Measurements from ENCODE around the gene GPR173.

GPR173 gene

GRCh38 chrX:53048169-53049126 is at the start of gene GPR173:
Gene GPR173 (plus strand): TSS chrX:53048789. CDS start chrX:53076622, 27,833 bp downstream.
- DNase-seq = no peak

- DNase-seq = no peak
Observed at GRCh38 chrX:53000447-53001135, 48.0 kb upstream of the GPR173 start.

GRCh38 chrX:53001958-53002357 is 46.6 kb upstream of the GPR173 start:
- no peak for DNase-seq

GRCh38 chrX:53003111-53003510 is 45.5 kb upstream of the GPR173 start:
- no peak for DNase-seq

- no peak for DNase-seq
Observed at GRCh38 chrX:53004038-53004437, 44.6 kb upstream of the GPR173 start.

GRCh38 chrX:53004811-53005210 is 43.8 kb upstream of the GPR173 start:
- no peak for DNase-seq

GRCh38 chrX:53005327-53005726 is 43.3 kb upstream of the GPR173 start:
- no peak for DNase-seq

- no peak for DNase-seq
Observed at GRCh38 chrX:53009032-53009431, 39.6 kb upstream of the GPR173 start.

- no peak for DNase-seq
Observed at GRCh38 chrX:53013291-53013690, 35.3 kb upstream of the GPR173 start.

GRCh38 chrX:53018627-53019026 is 30.0 kb upstream of the GPR173 start:
- no peak for DNase-seq

- no peak for DNase-seq
Observed at GRCh38 chrX:53022381-53022780, 26.2 kb upstream of the GPR173 start.

GRCh38 chrX:53028678-53029077 is 19.9 kb upstream of the GPR173 start:
- no peak for DNase-seq

- DNase-seq = no peak
Observed at GRCh38 chrX:53031380-53031779, 17.2 kb upstream of the GPR173 start.

GRCh38 chrX:53036149-53036548 is 12.4 kb upstream of the GPR173 start:
- no peak for DNase-seq

GRCh38 chrX:53039236-53039635 is 9.4 kb upstream of the GPR173 start:
- DNase-seq = no peak

GRCh38 chrX:53044995-53045394 is 3.6 kb upstream of the GPR173 start:
- no peak for DNase-seq

- DNase-seq = no peak
Observed at GRCh38 chrX:53047228-53047627, 1.4 kb upstream of the GPR173 start.

- no peak for DNase-seq
Observed at GRCh38 chrX:53049127-53049517, 533 bp downstream of the GPR173 start.

GRCh38 chrX:53050841-53051240 is 2.3 kb downstream of the GPR173 start:
- DNase-seq = no peak

- DNase-seq = no peak
Observed at GRCh38 chrX:53055244-53055849, 6.8 kb downstream of the GPR173 start.

GRCh38 chrX:53056292-53056691 is 7.7 kb downstream of the GPR173 start:
- DNase-seq = no peak

- DNase-seq = no peak
Observed at GRCh38 chrX:53065104-53065503, 16.5 kb downstream of the GPR173 start.

GRCh38 chrX:53071064-53071463 is 22.5 kb downstream of the GPR173 start:
- no peak for DNase-seq

All from CD4-positive, alpha-beta T cell treated with Interleukin-15 for 1 hour (primary cell).